Adrenal gland (tissue), 5 donors: ENCODE measurements around the gene UBE2A.

Experiments
- CTCF ChIP-seq, 6 experiments: fragments of 450-650 bp in 4 of 6; fragments of 200-600 bp in 2 of 6; sonication (generic) in 1 of 6; IDR thresholded peaks; 1 replicate in 5 of 6; 2 replicates in 1 of 6; pipeline versions ENCODE4 v1.5.1 to v1.8.0; 2016 to 2021; ENCODE audit warnings: antibody characterized with exemption in 6 of 6, mild to moderate bottlenecking in 2 of 6, moderate library complexity in 1 of 6
- POLR2A ChIP-seq, 2 donors: fragments of 450-650 bp; IDR thresholded peaks; one replicate each; pipeline ENCODE4 v1.6.1; 2017; ENCODE audit warnings: antibody characterized with exemption in 2 of 2, mild to moderate bottlenecking in 2 of 2, moderate library complexity in 1 of 2
- donor health status: DM: no; HTN: no; CAD: no.

GRCh38 chrX:119529345-119530276 is 44.8 kb upstream of the UBE2A start:
- TF ChIP-seq CTCF (IDR thresholded peaks at IDR 0.05) (no peak), POLR2A (IDR thresholded peaks at IDR 0.05) (no peak)
